ENCODE results near the gene DAW1.

The DAW1 gene

GRCh38 chr2:227877421-227878310, 6.2 kb downstream of the DAW1 start:
- TF ChIP-seq SUZ12 (IDR thresholded peaks at IDR 0.05): no peak
- TF ChIP-seq ZNF384 (IDR thresholded peaks at IDR 0.05): no peak
- TF ChIP-seq HDGF (IDR thresholded peaks at IDR 0.05; ENCODE audit: borderline replicate concordance): no peak
- TF ChIP-seq TARDBP (IDR thresholded peaks at IDR 0.05): no peak
- no peak for TF ChIP-seq L3MBTL2 (conservative IDR thresholded peaks at IDR 0.05)
- no peak for TF ChIP-seq FOXA1 (IDR thresholded peaks at IDR 0.05)
- TF ChIP-seq FOXK2 (IDR thresholded peaks at IDR 0.05): no peak
- no peak for TF ChIP-seq ARNT (IDR thresholded peaks at IDR 0.05)
- TF ChIP-seq LEF1 (IDR thresholded peaks at IDR 0.05; ENCODE audit: borderline replicate concordance): no peak
- no peak for TF ChIP-seq CTBP1 (IDR thresholded peaks at IDR 0.05; ENCODE audit: borderline replicate concordance)
- TF ChIP-seq ELF4 (IDR thresholded peaks at IDR 0.05): no peak
- no peak for TF ChIP-seq NFRKB (IDR thresholded peaks at IDR 0.05)
- TF ChIP-seq FOXM1 (IDR thresholded peaks at IDR 0.05; ENCODE audit: borderline replicate concordance): no peak
- no peak for TF ChIP-seq BHLHE40 (IDR thresholded peaks at IDR 0.05; ENCODE audit: borderline replicate concordance)
- TF ChIP-seq PKNOX1 (IDR thresholded peaks at IDR 0.05): no peak
- no peak for TF ChIP-seq SP1 (IDR thresholded peaks at IDR 0.05)
- no peak for DNase-seq (ENCODE audit: extremely low spot score)
- ChIA-PET POLR2A (no interaction called here), CTCF (interaction anchor here (0.5 kb wide), 1 partner anchor 109 kb away, joined by 4 read pairs; no protein-coding TSS in a partner anchor)

DNA sequence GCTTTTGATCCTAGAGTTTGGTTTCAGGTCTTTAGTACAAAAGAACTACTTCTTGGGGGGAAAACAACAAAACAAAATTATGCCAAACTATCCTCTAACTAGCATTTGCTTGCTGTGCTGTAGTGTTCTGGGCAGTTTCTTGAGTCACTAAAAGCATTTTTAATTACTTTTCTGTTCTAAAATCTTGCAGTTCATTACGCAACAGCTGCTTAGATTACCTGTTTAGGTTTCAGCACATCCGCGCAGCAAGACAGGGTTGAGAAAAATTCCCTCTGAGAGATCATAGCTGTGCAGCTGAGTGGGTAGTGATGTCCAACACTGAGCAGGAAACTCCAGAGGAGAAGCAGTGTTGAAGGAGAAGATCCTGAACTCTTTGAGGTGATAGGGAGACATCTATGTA, 9.0 kb downstream of the DAW1 start:
- no peak for DNase-seq (ENCODE audit: extremely low spot score)
- ChIA-PET POLR2A (no interaction called here), CTCF (no interaction called here)
- TF ChIP-seq SUZ12 (IDR thresholded peaks at IDR 0.05) (no peak), CTBP1 (IDR thresholded peaks at IDR 0.05; ENCODE audit: borderline replicate concordance) (no peak), FOXM1 (IDR thresholded peaks at IDR 0.05; ENCODE audit: borderline replicate concordance) (no peak), LEF1 (IDR thresholded peaks at IDR 0.05; ENCODE audit: borderline replicate concordance) (no peak), L3MBTL2 (conservative IDR thresholded peaks at IDR 0.05) (no peak), HDGF (IDR thresholded peaks at IDR 0.05; ENCODE audit: borderline replicate concordance) (no peak)

GRCh38 chr2:227881866-227882517, 10.6 kb downstream of the DAW1 start:
- no peak for TF ChIP-seq SP1 (IDR thresholded peaks at IDR 0.05)
- no peak for TF ChIP-seq HDGF (IDR thresholded peaks at IDR 0.05; ENCODE audit: borderline replicate concordance)
- TF ChIP-seq BHLHE40 (IDR thresholded peaks at IDR 0.05; ENCODE audit: borderline replicate concordance): no peak
- no peak for TF ChIP-seq ZNF384 (IDR thresholded peaks at IDR 0.05)
- no peak for TF ChIP-seq L3MBTL2 (conservative IDR thresholded peaks at IDR 0.05)
- no peak for TF ChIP-seq FOXA1 (IDR thresholded peaks at IDR 0.05)
- TF ChIP-seq LEF1 (IDR thresholded peaks at IDR 0.05; ENCODE audit: borderline replicate concordance): no peak
- no peak for TF ChIP-seq TARDBP (IDR thresholded peaks at IDR 0.05)
- no peak for TF ChIP-seq FOXM1 (IDR thresholded peaks at IDR 0.05; ENCODE audit: borderline replicate concordance)
- TF ChIP-seq FOXK2 (IDR thresholded peaks at IDR 0.05): no peak
- TF ChIP-seq NFRKB (IDR thresholded peaks at IDR 0.05): no peak
- TF ChIP-seq ELF4 (IDR thresholded peaks at IDR 0.05): no peak
- TF ChIP-seq PKNOX1 (IDR thresholded peaks at IDR 0.05): no peak
- TF ChIP-seq ARNT (IDR thresholded peaks at IDR 0.05): no peak
- TF ChIP-seq CTBP1 (IDR thresholded peaks at IDR 0.05; ENCODE audit: borderline replicate concordance): no peak
- TF ChIP-seq SUZ12 (IDR thresholded peaks at IDR 0.05): no peak
- ChIA-PET CTCF (no interaction called here), POLR2A (no interaction called here)
- DNase-seq (ENCODE audit: extremely low spot score): no peak

- CTCF ChIA-PET: interaction anchor here (0.6 kb wide), 1 partner anchor 163 kb away, joined by 5 read pairs; no protein-coding TSS in a partner anchor
- POLR2A ChIA-PET: no interaction called here
- TF ChIP-seq SP1 (IDR thresholded peaks at IDR 0.05) (no peak), NFRKB (IDR thresholded peaks at IDR 0.05) (no peak), TARDBP (IDR thresholded peaks at IDR 0.05) (no peak), PKNOX1 (IDR thresholded peaks at IDR 0.05) (no peak), SUZ12 (IDR thresholded peaks at IDR 0.05) (no peak), FOXA1 (IDR thresholded peaks at IDR 0.05) (no peak), L3MBTL2 (conservative IDR thresholded peaks at IDR 0.05) (no peak), HDGF (IDR thresholded peaks at IDR 0.05; ENCODE audit: borderline replicate concordance) (no peak), BHLHE40 (IDR thresholded peaks at IDR 0.05; ENCODE audit: borderline replicate concordance) (no peak), ARNT (IDR thresholded peaks at IDR 0.05) (no peak), CTBP1 (IDR thresholded peaks at IDR 0.05; ENCODE audit: borderline replicate concordance) (no peak), FOXM1 (IDR thresholded peaks at IDR 0.05; ENCODE audit: borderline replicate concordance) (no peak), LEF1 (IDR thresholded peaks at IDR 0.05; ENCODE audit: borderline replicate concordance) (no peak), ZNF384 (IDR thresholded peaks at IDR 0.05) (no peak), FOXK2 (IDR thresholded peaks at IDR 0.05) (no peak), ELF4 (IDR thresholded peaks at IDR 0.05) (no peak)
- peak; percentile 80 for DNase-seq (ENCODE audit: extremely low spot score)
Measured at GRCh38 chr2:227884511-227884947, 13.1 kb downstream of the DAW1 start.

DNA sequence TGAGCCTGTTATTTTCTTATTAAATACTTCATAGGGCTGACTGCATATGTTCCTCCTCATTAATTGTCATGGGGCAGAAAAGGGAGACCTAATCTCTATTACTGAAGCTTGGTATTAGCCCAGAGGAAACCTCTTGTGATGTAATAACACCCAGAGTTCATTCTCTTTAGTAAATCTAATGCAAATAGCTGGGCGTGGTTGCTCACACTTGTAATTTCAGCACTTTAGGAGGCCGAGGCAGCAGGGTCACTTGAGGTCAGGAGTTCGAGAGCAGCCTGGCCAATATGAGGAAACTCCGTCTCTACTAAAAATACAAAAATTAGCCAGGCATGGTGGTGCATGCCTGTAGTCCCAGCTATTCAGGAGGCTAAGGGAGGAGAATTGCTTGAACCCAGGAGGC, 14.7 kb downstream of the DAW1 start:
- DNase-seq (ENCODE audit: extremely low spot score): no peak
- ChIA-PET CTCF (interaction anchor here (0.6 kb wide), 1 partner anchor 51 kb away, joined by 4 read pairs; no protein-coding TSS in a partner anchor), POLR2A (no interaction called here)
- TF ChIP-seq SP1 (IDR thresholded peaks at IDR 0.05) (no peak), FOXK2 (IDR thresholded peaks at IDR 0.05) (no peak), LEF1 (IDR thresholded peaks at IDR 0.05; ENCODE audit: borderline replicate concordance) (no peak), SUZ12 (IDR thresholded peaks at IDR 0.05) (no peak), PKNOX1 (IDR thresholded peaks at IDR 0.05) (no peak), FOXM1 (IDR thresholded peaks at IDR 0.05; ENCODE audit: borderline replicate concordance) (no peak), ELF4 (IDR thresholded peaks at IDR 0.05) (no peak), BHLHE40 (IDR thresholded peaks at IDR 0.05; ENCODE audit: borderline replicate concordance) (no peak), TARDBP (IDR thresholded peaks at IDR 0.05) (no peak), ZNF384 (IDR thresholded peaks at IDR 0.05) (no peak), NFRKB (IDR thresholded peaks at IDR 0.05) (no peak), L3MBTL2 (conservative IDR thresholded peaks at IDR 0.05) (no peak), ARNT (IDR thresholded peaks at IDR 0.05) (no peak), FOXA1 (IDR thresholded peaks at IDR 0.05) (no peak), HDGF (IDR thresholded peaks at IDR 0.05; ENCODE audit: borderline replicate concordance) (no peak), CTBP1 (IDR thresholded peaks at IDR 0.05; ENCODE audit: borderline replicate concordance) (no peak)

Measured in HEK293T (cell line).